Activated T-cell treated with anti-CD3 and anti-CD28 coated beads, Interleukin-2, amount 50 U/mL, for 48 hours (primary cell): Measurements from ENCODE around the gene MOGAT1.
"Not testable (repeated sequence)": the region's sequence is repeated elsewhere in the genome, so short reads cannot be mapped to it uniquely, and the experiment has no call there.

ENCODE experiments used
- DNase-seq, 2 experiments: peaks; one replicate each; pipeline ENCODE4 v3.0.0-alpha.2; 2020

The MOGAT1 gene

GRCh38 chr2:222713002-222713401 is 41.5 kb downstream of the MOGAT1 start:
- DNase-seq, result no peak

- no peak for DNase-seq
These were observed 43.1 kb downstream of the MOGAT1 start for GRCh38 chr2:222714361-222715241.

GRCh38 chr2:222715742-222716141 is 44.3 kb downstream of the MOGAT1 start:
- no peak for DNase-seq

- DNase-seq, result not testable (repeated sequence)
These were observed 48.3 kb downstream of the MOGAT1 start for GRCh38 chr2:222719787-222720186.

- DNase-seq, result not testable (repeated sequence)
These were observed 50.1 kb downstream of the MOGAT1 start for GRCh38 chr2:222721597-222721996.

GRCh38 chr2:222722327-222722946 is 51.0 kb downstream of the MOGAT1 start:
- DNase-seq, result no peak

GRCh38 chr2:222724208-222724607 is 52.8 kb downstream of the MOGAT1 start:
- no peak for DNase-seq

GRCh38 chr2:222728621-222729020 is 57.2 kb downstream of the MOGAT1 start:
- DNase-seq, result no peak

- no peak for DNase-seq
These were observed 59.0 kb downstream of the MOGAT1 start for GRCh38 chr2:222730366-222730999.

GRCh38 chr2:222731201-222731621 is 59.8 kb downstream of the MOGAT1 start:
- no peak for DNase-seq

GRCh38 chr2:222732489-222733178 is 61.2 kb downstream of the MOGAT1 start:
- DNase-seq, result no peak

GRCh38 chr2:222733470-222733845 is 62.0 kb downstream of the MOGAT1 start:
- no peak for DNase-seq

GRCh38 chr2:222733846-222734702 is 62.6 kb downstream of the MOGAT1 start:
- no peak for DNase-seq

- no peak for DNase-seq
These were observed 63.2 kb downstream of the MOGAT1 start for GRCh38 chr2:222734703-222735014.

GRCh38 chr2:222736301-222736700 is 64.8 kb downstream of the MOGAT1 start:
- DNase-seq, result no peak

GRCh38 chr2:222736924-222737323 is 65.5 kb downstream of the MOGAT1 start:
- DNase-seq, result no peak

GRCh38 chr2:222738312-222738711 is 66.9 kb downstream of the MOGAT1 start:
- DNase-seq, result no peak

- DNase-seq, result no peak
These were observed 67.4 kb downstream of the MOGAT1 start for GRCh38 chr2:222738809-222739208.

GRCh38 chr2:222739939-222740338 is 68.5 kb downstream of the MOGAT1 start:
- DNase-seq, result no peak

- DNase-seq, result no peak
These were observed 71.9 kb downstream of the MOGAT1 start for GRCh38 chr2:222743251-222743812.

GRCh38 chr2:222745836-222746559 is 74.5 kb downstream of the MOGAT1 start:
- no peak for DNase-seq
